PFSK-1 (cell line): ENCODE data around the gene ASCC3.

Experiments used
- FOXP2 ChIP-seq: optimal IDR thresholded peaks from 2 replicates; pipeline ENCODE3; 2011; ENCODE audit warnings: borderline replicate concordance, control low read depth, inconsistent platforms; ENCODE audit not compliant: insufficient read depth; ENCODE audit errors: extremely low read length, extremely low read depth
- POLR2AphosphoS5 ChIP-seq: IDR thresholded peaks from 2 replicates; pipeline ENCODE4 v1.6.1; 2012; ENCODE audit warnings: low read depth, mild to moderate bottlenecking, control low read depth, low read length, moderate library complexity
- REST ChIP-seq, 2 experiments: IDR thresholded peaks; 2 replicates each; pipeline versions ENCODE4 v1.6.1 to v1.8.0; 2011 to 2012; ENCODE audit warnings: low read depth in 2 of 2, low read length in 2 of 2, control low read depth in 1 of 2, inconsistent platforms in 1 of 2, mild to moderate bottlenecking in 1 of 2, moderate library complexity in 1 of 2; ENCODE audit not compliant: insufficient read depth in 1 of 2
- SIN3A ChIP-seq: IDR thresholded peaks from 2 replicates; pipeline ENCODE4 v1.6.1; 2012; ENCODE audit warnings: mild to moderate bottlenecking, low read length, moderate library complexity, borderline replicate concordance; ENCODE audit not compliant: insufficient read depth
- TAF1 ChIP-seq: IDR thresholded peaks from 2 replicates; pipeline ENCODE4 v1.6.1; 2012; ENCODE audit warnings: low read length, control low read depth, borderline replicate concordance; ENCODE audit not compliant: insufficient read depth

ASCC3 gene

GRCh38 chr6:100918152-100918551 lies 37.0 kb upstream of the ASCC3 start:
- no peak for TF ChIP-seq SIN3A

GRCh38 chr6:100915876-100916275 lies 34.7 kb upstream of the ASCC3 start:
- TF ChIP-seq FOXP2 (no peak), REST (IDR thresholded peaks at IDR 0.05; ENCODE audit: insufficient read depth in 1 of 2, low read depth in 2 of 2, low read length in 2 of 2) (no peak), SIN3A (no peak), POLR2AphosphoS5 (no peak), TAF1 (no peak)

GRCh38 chr6:100913400-100914276 lies 32.5 kb upstream of the ASCC3 start:
- TF ChIP-seq FOXP2 = no peak
- no peak for TF ChIP-seq SIN3A
- TF ChIP-seq POLR2AphosphoS5 = no peak
- no peak for TF ChIP-seq TAF1
- no peak for TF ChIP-seq REST (IDR thresholded peaks at IDR 0.05; ENCODE audit: insufficient read depth in 1 of 2, low read depth in 2 of 2, low read length in 2 of 2)

GRCh38 chr6:100906325-100906724 lies 25.2 kb upstream of the ASCC3 start:
- TF ChIP-seq FOXP2 = no peak
- TF ChIP-seq REST (IDR thresholded peaks at IDR 0.05; ENCODE audit: insufficient read depth in 1 of 2, low read depth in 2 of 2, low read length in 2 of 2) = no peak
- TF ChIP-seq TAF1 = no peak
- no peak for TF ChIP-seq POLR2AphosphoS5
- TF ChIP-seq SIN3A = no peak

- TF ChIP-seq TAF1 = no peak
- no peak for TF ChIP-seq POLR2AphosphoS5
Observed at GRCh38 chr6:100905067-100905466, 23.9 kb upstream of the ASCC3 start.

- TF ChIP-seq REST (IDR thresholded peaks at IDR 0.05; ENCODE audit: insufficient read depth in 1 of 2, low read depth in 2 of 2, low read length in 2 of 2) = no peak
- TF ChIP-seq TAF1 = no peak
- TF ChIP-seq SIN3A = no peak
- TF ChIP-seq POLR2AphosphoS5 = no peak
- no peak for TF ChIP-seq FOXP2
Observed at GRCh38 chr6:100904316-100904715, 23.2 kb upstream of the ASCC3 start.
